Duodenal mucosa (tissue), 2 donors: ENCODE measurements around the gene TEX19.

Experiments used
- H3K27ac ChIP-seq: one replicate; pipeline ENCODE4 v1.7.0; 2013; ENCODE audit warnings: low read depth, low read length
- H3K27me3 ChIP-seq, 2 donors: one replicate each; pipeline ENCODE4 v1.7.0; 2013; ENCODE audit warnings: low read length in 2 of 2, control low read depth in 1 of 2; ENCODE audit not compliant: insufficient read depth in 2 of 2, control insufficient read depth in 1 of 2
- H3K36me3 ChIP-seq, 2 donors: one replicate each; pipeline ENCODE4 v1.7.0; 2013; ENCODE audit warnings: low read length in 2 of 2, control low read depth in 1 of 2; ENCODE audit not compliant: insufficient read depth in 2 of 2, control insufficient read depth in 1 of 2
- H3K4me1 ChIP-seq, 2 donors: one replicate each; pipeline ENCODE4 v1.7.0; 2013; ENCODE audit warnings: low read length in 2 of 2, control low read depth in 1 of 2; ENCODE audit not compliant: insufficient read depth in 2 of 2, control insufficient read depth in 1 of 2
- H3K4me3 ChIP-seq, 2 donors: one replicate each; pipeline ENCODE4 v1.7.0; 2013; ENCODE audit warnings: low read length in 2 of 2, low read depth in 1 of 2
- H3K9ac ChIP-seq, 2 donors: one replicate each; pipeline ENCODE4 v1.7.0; 2013; ENCODE audit warnings: low read length in 2 of 2, low read depth in 1 of 2
- H3K9me3 ChIP-seq, 2 donors: one replicate each; pipeline ENCODE4 v1.7.0; 2013; ENCODE audit warnings: low read length in 2 of 2, control low read depth in 1 of 2; ENCODE audit not compliant: control insufficient read depth in 1 of 2

TEX19 gene

DNA sequence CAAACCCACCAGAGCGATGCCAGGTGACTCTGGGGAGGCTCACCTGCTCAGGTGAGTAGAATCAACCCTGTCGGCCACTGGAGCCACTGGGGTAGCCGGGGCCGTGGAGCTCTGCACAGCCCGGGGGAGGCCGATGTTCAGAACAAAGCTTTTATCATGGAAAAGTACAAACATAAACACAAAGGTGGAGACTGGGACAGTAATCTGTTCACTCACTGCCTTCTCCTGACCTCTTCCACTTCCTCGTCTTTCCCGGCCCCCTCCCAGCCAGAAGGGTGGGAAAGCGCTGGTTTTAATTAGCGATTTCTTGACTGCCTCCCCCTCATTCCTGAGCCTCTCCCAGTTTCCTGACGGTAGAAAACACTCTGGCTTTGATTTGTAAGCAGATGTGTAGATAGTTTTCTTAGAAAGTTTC is 9.8 kb upstream of the TEX19 start:
- H3K36me3 ChIP-seq = no peaks in the 10 kb centered on the region
- H3K27me3 ChIP-seq = peaks cover 5 to 11% of the 10 kb centered on the region in 2 donors
- H3K4me3 ChIP-seq = no peak overlapping the region
- no peak overlapping the region for H3K27ac ChIP-seq
- H3K9ac ChIP-seq = no peak overlapping the region
- peaks cover 0 to 5% of the 10 kb centered on the region in 2 donors for H3K4me1 ChIP-seq
- no peaks in the 10 kb centered on the region for H3K9me3 ChIP-seq

DNA sequence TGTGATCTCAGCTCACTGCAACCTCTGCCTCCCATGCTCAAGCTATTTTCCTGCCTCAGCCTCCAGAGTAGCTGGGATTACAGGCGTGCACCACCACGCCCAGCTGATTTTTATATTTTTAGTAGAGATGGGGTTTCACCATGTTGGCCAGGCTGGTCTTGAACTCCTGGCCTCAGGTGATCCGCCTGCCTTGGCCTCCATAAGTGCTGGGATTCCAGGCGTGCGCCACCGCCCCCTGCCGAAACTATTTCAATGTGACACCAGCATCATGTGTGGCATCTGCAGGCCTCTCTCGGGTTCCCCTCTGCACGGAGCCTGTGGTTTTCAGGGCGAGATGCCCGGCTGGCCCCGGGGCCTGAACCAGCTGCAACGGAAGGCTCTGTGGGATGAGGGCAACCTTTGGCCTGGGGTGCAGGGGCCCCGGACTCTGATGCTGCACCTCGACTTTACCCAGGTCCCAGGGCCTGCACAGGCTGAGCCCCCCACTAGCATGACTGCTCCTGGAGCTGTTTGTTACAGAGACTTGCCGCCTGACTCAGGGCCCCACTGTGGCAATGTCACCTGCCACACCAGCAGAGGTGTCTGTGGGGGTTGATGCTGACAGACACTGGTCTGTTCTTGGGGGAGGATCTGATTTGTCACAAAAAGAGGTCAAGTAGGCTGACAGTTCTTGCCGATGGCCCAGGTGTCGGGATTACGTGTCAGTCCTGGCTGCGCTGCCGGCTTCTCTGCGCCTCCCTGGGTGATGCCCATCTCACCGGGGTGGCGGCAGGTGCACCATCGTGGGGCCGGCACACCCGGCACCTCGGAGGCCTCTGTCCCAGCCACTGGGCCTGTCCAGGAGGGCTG is 8.6 kb upstream of the TEX19 start:
- no peak overlapping the region for H3K4me3 ChIP-seq
- no peaks in the 10 kb centered on the region for H3K9me3 ChIP-seq
- H3K27me3 ChIP-seq = peaks cover 5 to 11% of the 10 kb centered on the region in 2 donors
- no peaks in the 10 kb centered on the region for H3K36me3 ChIP-seq
- H3K4me1 ChIP-seq = peaks cover 2 to 5% of the 10 kb centered on the region in 2 donors
- no peak overlapping the region for H3K9ac ChIP-seq
- no peak overlapping the region for H3K27ac ChIP-seq

DNA sequence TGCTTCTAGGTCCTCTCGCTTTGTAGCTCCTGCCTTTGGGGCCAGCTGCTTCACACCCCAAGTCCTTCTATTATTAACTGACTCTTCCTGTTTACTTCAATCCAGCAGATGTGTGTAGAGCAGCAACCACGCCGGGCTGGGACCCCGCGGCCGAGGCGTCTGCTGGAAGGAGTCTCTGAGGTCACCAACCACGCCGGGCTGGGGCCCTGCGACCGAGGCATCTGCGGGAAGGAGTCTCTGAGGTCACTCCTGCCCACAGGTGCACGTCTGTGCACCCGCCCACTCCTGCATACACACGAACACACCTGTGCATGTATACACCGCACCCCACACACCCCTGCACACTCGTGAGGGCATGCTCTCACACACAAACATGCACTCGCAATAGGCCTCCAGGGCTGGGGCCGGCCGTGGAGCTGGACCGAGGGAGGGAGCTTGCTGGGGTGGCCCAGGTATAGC is 7.8 kb upstream of the TEX19 start:
- Histone ChIP-seq H3K9ac (no peak overlapping the region), H3K9me3 (no peaks in the 10 kb centered on the region), H3K27me3 (peaks cover 5 to 14% of the 10 kb centered on the region in 2 donors), H3K4me1 (peaks cover 4 to 10% of the 10 kb centered on the region in 2 donors), H3K27ac (no peak overlapping the region), H3K36me3 (no peaks in the 10 kb centered on the region), H3K4me3 (no peak overlapping the region)

DNA sequence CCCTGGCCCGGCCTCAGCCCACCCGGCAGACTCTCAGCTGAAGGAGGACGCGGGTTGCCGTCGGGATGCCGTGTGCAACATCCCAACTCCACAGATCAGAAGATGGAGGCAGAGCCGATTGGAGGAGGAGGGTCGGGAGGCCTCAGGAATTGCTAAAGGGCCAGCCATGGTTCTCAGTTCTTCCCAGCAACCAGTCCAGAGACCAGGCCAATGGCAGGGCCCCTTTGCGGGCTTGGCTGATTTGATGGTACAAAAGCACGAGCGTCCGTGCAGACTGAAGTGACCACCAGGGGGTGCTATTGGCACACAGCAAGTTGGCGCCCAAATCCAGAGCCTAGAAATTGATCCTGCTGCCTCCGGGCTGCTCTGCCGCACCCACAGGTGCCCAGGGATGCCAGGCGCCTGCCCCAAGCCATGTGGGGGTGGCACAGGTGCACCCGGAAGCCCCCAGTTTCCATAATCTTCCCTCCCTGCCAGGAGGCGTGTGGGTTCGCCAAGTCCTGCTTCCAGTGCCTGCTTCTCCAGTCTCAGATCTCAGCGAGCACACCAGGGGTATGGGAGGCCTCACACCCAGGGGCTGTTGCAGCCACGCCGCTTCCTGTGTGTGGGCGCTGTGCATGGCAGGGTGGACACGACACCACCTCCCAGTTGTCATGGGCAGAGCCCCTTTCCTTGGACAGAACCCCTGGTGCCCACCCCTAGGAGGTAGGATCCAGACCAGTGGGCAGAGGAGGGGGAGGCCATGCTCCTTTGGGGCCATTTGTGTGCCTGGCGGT is 7.1 kb upstream of the TEX19 start:
- Histone ChIP-seq H3K27me3 (peaks cover 9 to 19% of the 10 kb centered on the region in 2 donors), H3K36me3 (no peaks in the 10 kb centered on the region), H3K4me1 (peaks cover 4 to 15% of the 10 kb centered on the region in 2 donors), H3K9me3 (no peaks in the 10 kb centered on the region), H3K9ac (no peak overlapping the region), H3K4me3 (no peak overlapping the region), H3K27ac (no peak overlapping the region)

DNA sequence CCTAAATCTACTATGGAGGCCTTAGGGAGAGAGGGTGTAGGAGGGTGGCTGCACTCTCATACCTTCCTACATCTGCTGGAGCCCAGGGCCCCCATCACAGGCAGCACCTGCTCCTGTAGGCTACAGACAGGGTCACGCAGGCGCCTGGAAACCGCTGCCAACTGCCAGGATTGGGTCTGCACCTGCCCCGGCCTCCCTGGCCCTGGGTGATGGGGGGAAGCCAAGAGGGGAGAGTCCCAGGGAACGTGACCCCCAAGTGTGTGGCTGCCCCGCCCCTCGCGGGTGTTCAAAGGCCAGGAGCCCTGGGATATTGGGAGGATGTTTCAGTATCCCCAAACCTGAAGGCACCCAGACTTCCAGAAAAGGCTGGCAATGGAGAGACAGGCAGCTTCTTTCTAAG is 5.6 kb upstream of the TEX19 start:
- no peak overlapping the region for H3K4me3 ChIP-seq
- H3K4me1 ChIP-seq = peaks cover 4 to 15% of the 10 kb centered on the region in 2 donors
- peaks cover 9 to 19% of the 10 kb centered on the region in 2 donors for H3K27me3 ChIP-seq
- H3K27ac ChIP-seq = no peak overlapping the region
- H3K9me3 ChIP-seq = no peaks in the 10 kb centered on the region
- H3K9ac ChIP-seq = no peak overlapping the region
- no peaks in the 10 kb centered on the region for H3K36me3 ChIP-seq

GRCh38 chr17:82354804-82355308 is 4.2 kb upstream of the TEX19 start:
- H3K9me3 ChIP-seq = no peaks in the 10 kb centered on the region
- peaks cover 4 to 18% of the 10 kb centered on the region in 2 donors for H3K4me1 ChIP-seq
- H3K27ac ChIP-seq = no peak overlapping the region
- H3K36me3 ChIP-seq = no peaks in the 10 kb centered on the region
- H3K9ac ChIP-seq = no peak overlapping the region
- H3K27me3 ChIP-seq = peaks cover 8 to 13% of the 10 kb centered on the region in 2 donors
- H3K4me3 ChIP-seq = no peak overlapping the region

DNA sequence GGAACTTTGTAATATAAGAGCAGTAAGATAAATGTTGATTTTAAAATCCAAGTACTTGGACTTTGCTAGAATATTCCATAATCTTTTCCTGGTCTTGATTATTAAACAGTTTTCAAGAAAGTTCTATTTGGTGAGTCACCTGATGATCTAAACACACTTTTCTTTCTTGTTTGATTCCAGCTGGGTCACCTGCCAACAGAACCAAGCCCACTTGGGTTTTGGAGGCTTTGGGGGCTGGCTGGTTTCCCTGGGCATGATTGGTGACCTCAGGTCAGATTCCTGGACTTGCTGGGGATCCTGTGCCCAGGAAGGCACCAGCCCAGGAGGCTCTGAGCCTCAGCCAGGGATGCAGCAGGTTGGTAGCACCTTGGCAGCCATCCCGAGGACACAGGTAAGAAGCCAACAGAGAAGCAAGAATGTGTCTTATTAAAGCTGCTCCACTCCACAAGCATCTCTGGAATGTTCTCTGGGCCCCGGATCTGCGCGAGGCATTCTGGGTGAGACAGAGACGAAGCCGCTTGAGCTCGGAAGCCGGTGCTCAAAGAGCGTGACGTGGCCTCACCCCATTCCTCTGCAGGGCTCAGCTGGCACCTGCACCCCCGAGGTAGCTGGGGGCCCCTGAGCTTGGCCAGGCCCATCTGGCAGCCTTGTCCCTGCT is 3.1 kb upstream of the TEX19 start:
- peaks cover 4 to 18% of the 10 kb centered on the region in 2 donors for H3K4me1 ChIP-seq
- H3K27ac ChIP-seq = no peak overlapping the region
- H3K4me3 ChIP-seq = no peak overlapping the region

DNA sequence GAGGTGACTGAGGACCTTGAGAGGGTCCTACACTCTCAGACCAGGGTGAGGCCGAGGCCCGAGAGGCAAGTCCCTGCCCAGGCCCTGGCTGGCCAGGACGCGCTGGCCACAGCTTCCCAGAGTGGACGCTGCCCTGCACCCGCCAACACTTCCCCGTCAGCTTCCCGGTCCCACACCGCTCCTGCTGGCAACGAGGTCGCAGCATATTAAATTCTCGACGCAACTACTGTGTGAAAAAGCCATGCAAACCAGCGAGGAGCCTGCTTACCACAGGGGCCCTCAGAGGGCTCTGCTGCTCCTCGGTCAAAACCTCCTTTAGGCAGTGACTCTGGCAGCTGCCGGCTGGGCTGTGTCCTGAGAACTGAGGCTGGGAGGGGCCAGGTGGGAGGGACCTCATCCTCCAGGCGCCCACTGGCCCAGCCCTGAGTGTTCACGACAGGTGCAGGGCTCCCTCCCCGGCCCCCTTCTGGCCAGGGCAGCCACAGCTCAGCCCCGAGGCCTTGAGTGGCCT is 2.1 kb upstream of the TEX19 start:
- no peak overlapping the region for H3K9ac ChIP-seq
- no peaks in the 10 kb centered on the region for H3K9me3 ChIP-seq
- peaks cover 8% of the 10 kb centered on the region in 2 donors for H3K27me3 ChIP-seq
- H3K27ac ChIP-seq = no peak overlapping the region
- H3K4me1 ChIP-seq = peaks cover 4 to 17% of the 10 kb centered on the region in 2 donors
- no peaks in the 10 kb centered on the region for H3K36me3 ChIP-seq
- no peak overlapping the region for H3K4me3 ChIP-seq

More for the DNA sequence above, 3.1 kb upstream of the TEX19 start:
- Histone ChIP-seq H3K9me3 (no peaks in the 10 kb centered on the region), H3K36me3 (no peaks in the 10 kb centered on the region), H3K9ac (no peak overlapping the region), H3K27me3 (peaks cover 8% of the 10 kb centered on the region in 2 donors)

GRCh38 chr17:82357394-82357793 is 1.7 kb upstream of the TEX19 start:
- Histone ChIP-seq H3K36me3 (no peaks in the 10 kb centered on the region), H3K27me3 (peaks cover 8% of the 10 kb centered on the region in 2 donors), H3K4me3 (no peak overlapping the region), H3K4me1 (peaks cover 4 to 13% of the 10 kb centered on the region in 2 donors), H3K9ac (no peak overlapping the region), H3K9me3 (no peaks in the 10 kb centered on the region), H3K27ac (no peak overlapping the region)
